GM18867 (cell line): Measurements from ENCODE around the gene LUC7L2.
"Not testable (repeated sequence)": the region's sequence is repeated elsewhere in the genome, so short reads cannot be mapped to it uniquely, and the experiment has no call there.

Source experiments
- ATAC-seq: cut with Tn5 transposase; IDR thresholded peaks from one replicate; pipeline ENCODE4 v1.9.1; 2021; ENCODE audit warnings: mild to moderate bottlenecking, moderate library complexity; ENCODE audit not compliant: unreplicated experiment

Gene LUC7L2

GRCh38 chr7:139441961-139442360 lies 82.3 kb downstream of the LUC7L2 start:
- ATAC-seq, result no peak

- no peak for ATAC-seq
Measured at GRCh38 chr7:139446051-139446890, 86.6 kb downstream of the LUC7L2 start.

GRCh38 chr7:139450851-139451250 lies 91.2 kb downstream of the LUC7L2 start:
- no peak for ATAC-seq

GRCh38 chr7:139451638-139452037 lies 91.9 kb downstream of the LUC7L2 start:
- ATAC-seq, result no peak

- no peak for ATAC-seq
Measured at GRCh38 chr7:139452958-139453672, 93.4 kb downstream of the LUC7L2 start.

- no peak for ATAC-seq
Measured at GRCh38 chr7:139453673-139454321, 94.1 kb downstream of the LUC7L2 start.

- ATAC-seq, result no peak
Measured at GRCh38 chr7:139455789-139456188, 96.1 kb downstream of the LUC7L2 start.

GRCh38 chr7:139456511-139456910 lies 96.8 kb downstream of the LUC7L2 start:
- no peak for ATAC-seq

GRCh38 chr7:139457153-139457946 lies 97.7 kb downstream of the LUC7L2 start:
- no peak for ATAC-seq

GRCh38 chr7:139463421-139463820 lies 103.7 kb downstream of the LUC7L2 start:
- ATAC-seq, result not testable (repeated sequence)

- not testable (repeated sequence) for ATAC-seq
Measured at GRCh38 chr7:139464511-139464910, 104.8 kb downstream of the LUC7L2 start.

GRCh38 chr7:139465072-139465471 lies 105.4 kb downstream of the LUC7L2 start:
- ATAC-seq, result not testable (repeated sequence)

GRCh38 chr7:139467729-139468128 lies 108.0 kb downstream of the LUC7L2 start:
- ATAC-seq, result not testable (repeated sequence)

- ATAC-seq, result not testable (repeated sequence)
Measured at GRCh38 chr7:139468281-139468680, 108.6 kb downstream of the LUC7L2 start.

- ATAC-seq, result no peak
Measured at GRCh38 chr7:139471740-139472353, 112.2 kb downstream of the LUC7L2 start.
